ENCODE measurements around the gene BCL2L13.
"Not testable (repeated sequence)": the region's sequence is repeated elsewhere in the genome, so short reads cannot be mapped to it uniquely, and the experiment has no call there.

Gene BCL2L13

DNA sequence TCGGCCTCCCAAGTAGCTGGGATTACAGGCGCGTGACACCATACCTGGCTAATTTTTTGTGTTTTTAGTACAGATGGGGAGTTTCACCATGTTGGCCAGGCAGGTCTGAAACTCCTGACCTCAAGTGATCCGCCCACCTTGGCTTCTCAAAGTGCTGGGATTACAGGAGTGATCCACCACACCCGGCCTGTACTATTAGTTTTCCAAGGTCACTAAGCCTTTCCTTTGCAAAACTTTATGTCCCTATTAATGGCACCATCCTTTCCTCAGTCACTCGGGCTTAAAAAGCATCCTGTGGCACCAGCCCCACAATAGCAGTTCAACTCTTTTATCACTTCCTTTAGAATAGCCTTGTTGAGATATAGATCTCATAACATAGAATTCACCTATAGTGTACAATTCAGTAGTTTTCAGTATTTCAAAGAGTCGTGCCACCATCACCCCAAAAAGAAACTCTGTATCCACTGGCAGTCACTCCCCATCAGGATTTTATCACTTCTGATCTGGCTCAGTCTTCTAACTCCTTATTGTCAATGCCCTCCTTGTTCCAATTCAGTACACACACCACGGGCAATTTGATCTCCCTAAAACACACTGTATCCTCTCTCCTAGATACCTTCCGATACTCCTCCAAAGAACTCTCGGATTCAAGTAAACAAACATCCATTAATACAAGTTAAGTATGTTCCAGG lies 921 bp upstream of the BCL2L13 start:
- DNase-seq = no peak

DNA sequence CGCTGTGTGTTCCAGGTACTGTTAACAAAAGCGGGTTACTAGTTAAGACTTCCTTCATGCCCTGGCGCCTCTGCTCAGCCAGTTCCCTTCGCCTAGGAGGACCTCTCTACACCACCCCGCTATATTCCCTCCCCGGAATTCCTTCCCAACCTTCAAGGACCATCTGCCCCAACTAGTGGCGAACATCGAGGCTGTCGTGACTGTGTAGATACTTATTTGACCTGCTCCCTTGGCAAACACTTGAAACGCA lies 450 bp upstream of the BCL2L13 start:
- no peak for DNase-seq

DNA sequence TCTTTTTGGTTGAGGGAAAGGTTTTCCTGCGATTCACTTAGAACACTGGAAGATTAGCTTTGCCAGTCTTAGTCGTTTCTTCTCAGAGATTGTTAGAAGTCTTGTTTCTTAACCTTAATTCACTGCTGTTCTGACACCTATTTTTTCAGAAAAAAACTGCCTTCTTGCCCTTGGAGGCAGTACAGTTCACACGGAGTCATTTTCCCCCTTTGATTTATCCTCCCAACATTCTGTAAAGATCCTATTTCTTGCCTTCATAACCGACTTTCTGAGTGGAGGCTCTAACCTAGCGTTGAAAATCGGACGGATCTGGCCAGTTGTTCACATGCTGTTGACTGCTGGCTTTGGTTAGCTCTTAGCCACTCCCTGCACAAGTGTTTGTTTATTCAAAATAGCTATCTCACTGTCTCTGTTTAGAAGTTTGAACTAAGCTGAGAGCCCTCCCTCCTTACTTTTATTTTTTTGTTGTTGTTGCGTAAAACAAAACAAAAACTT lies 737 bp downstream of the BCL2L13 start:
- no peak for DNase-seq

DNA sequence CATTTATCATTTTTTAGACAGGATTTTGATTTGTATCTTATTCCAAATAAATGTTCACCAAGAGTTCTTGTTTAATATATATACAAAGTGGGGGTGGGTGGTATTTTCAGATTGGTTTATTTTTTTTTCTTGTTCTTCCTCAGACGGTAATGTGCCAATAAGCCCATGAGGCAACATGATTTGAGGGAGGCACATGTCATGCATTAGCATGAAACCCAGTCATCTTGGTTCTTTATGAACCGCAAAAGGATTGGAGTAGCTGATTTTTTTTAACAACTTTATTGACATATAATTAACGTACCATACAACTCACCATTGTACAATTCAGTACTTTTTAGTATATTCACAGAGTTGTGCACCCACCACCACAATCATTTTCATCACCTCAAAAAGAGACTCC lies 2.7 kb downstream of the BCL2L13 start:
- DNase-seq = no peak

DNA sequence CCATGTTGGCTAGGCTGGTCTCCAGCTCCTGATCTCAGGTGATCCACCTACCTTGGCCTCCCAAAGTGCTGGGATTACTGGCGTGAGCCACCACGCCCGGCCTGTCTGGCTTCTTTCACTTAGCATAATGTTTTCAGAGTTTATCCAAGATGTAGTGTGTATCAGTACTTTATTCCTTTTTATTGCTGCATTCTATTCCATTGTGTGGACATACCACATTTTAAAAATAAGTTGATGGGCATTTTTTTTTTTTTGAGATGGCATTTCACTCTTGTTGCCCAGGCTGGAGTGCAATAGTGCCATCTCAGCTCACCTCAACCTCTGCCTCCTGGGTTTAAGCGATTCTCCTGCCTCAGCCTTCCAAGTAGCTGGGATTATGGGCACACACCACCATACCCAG lies 3.8 kb downstream of the BCL2L13 start:
- not testable (repeated sequence) for DNase-seq

DNA sequence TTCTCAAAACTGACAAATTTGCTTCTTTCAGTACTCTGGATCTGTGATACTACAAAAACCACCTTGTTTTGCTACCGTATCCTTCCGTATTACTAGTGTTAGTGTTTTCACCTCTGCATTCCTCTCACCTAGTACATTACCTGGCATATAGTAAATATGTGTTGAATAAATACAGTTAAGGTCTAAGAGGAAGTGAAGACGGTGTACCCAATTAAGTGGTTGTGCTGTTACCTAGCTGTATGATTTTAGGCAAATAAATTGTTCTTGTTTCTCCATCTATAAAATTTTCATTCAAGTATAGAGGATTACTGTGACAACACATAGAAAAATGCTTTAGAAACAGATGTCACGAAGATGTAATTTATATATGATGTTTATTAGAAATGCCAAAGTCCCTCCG lies 8.9 kb downstream of the BCL2L13 start:
- no peak for DNase-seq

DNA sequence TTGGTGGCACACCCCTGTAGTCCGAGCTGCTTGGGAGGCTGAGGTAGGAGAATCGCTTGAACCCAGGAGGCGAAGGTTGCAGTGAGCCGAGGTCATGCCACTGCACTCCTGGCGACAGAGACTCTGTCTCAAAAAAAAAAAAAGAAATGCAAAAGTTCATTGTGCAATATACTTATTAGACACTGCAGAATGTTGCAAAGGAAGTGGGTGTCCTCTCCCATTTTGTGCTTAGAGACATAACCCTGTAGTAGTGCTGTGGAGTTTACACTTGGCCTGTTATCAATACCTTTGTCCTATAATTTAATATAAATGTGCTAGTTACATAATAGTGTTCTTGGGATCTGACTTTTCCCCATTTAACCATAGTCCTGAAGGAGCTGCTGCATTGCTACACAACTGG lies 9.4 kb downstream of the BCL2L13 start:
- no peak for DNase-seq

DNA sequence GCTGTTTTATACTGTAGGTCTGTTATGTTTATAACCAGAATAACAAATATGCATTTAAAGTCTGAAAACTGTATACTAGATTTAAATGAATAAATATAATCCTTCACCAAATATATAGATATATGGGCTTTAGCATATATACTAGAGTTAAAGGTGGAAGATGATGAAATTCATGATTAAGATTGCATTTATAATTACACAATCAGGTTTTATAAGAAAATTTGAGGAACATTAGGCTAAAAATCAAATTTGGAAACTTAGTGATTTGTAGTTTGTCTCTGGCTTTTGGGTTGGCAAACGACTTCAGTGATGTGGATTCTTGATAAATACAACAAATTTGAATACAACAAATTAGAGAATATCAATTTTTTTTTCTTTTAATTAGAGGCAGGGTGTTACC lies 10.0 kb downstream of the BCL2L13 start:
- no peak for DNase-seq

DNA sequence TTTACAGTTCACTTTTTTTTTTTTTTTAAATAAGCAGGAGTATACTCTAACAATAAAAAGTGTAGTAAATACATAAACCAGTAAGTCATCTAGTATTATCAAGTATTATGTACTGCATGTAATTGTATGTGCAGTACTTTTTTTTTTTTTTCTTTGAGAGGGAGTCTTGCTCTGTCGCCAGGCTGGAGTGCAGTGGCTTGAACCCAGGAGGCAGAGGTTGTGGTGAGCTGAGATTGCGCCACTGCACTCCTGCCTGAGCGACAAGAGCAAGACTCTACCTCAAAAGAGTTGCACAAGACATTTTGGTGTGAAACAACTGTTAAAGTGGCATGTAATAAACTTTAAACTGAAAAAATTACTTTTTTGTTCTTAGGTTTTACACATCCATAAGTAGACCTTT lies 16.7 kb downstream of the BCL2L13 start:
- no peak for DNase-seq

DNA sequence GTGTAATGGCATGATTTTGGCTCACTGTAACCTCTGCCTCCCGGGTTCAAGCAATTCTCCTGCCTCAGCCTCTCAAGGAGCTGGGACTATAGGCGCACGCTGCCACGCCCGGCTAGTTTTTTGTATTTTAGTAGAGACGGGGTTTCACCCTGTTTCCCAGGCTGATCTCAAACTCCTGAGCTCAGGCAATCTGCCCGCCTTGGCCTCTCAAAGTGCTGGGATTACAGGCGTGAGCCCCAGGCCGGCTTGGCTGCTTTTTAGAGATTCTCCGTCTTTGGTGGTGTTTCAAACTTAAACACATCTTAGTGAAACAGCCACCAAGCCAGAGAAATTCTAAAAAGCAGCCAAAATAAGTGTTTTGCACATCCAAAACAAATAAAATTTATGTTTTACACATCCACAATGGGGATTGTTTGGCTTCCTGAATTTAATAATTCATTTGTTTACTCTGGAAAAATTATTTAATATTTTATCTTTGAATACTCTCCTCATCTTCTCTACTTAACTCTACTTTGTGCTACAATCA lies 18.4 kb downstream of the BCL2L13 start:
- no peak for DNase-seq

DNA sequence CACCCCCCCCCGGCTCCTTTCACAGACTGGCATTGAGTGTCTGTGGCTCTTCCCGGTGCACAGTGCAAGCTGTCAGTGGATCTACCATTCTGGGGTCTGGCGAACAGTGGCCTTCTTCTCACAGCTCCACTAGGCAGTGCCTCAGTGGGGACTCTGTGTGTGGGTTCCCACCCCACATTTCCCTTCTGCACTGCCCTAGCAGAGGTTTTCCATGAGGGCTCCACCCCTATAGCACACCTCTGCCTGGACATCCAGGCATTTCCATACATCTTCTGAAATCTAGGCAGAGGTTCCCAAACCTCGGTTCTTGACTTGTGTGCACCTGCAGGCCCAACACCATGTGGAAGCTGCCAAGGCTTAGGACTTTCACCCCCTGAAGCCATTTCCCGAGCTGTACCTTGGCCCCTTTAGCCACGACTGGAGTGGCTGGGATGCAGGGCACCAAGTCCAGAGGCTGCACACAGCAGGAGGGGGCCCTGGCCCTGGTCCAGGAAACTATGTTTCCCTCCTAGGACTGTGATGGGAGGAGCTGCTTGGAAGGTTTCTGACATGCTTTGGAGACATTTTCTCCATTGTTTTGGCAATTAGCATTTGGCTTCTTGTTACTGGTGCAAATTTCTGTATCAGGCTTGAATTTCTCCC lies 26.0 kb downstream of the BCL2L13 start:
- DNase-seq = no peak

DNA sequence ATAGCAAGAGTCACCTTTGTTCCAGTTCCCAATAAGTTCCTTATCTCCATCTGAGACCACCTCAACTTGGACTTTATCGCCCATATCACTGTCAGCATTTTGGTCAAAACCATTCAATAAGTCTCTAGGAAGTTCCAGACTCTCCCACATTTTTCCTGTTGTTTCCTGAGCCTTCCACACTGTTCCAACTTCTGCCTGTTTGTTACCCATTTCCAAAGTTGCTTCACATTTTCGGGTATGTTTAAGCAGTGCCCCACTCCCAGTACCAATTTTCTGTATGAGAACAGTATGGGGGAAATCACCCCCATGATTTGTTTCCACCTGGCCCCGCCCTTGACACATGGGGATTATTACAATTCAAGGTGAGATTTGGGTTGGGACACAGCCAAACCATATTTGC lies 26.7 kb downstream of the BCL2L13 start:
- no peak for DNase-seq

DNA sequence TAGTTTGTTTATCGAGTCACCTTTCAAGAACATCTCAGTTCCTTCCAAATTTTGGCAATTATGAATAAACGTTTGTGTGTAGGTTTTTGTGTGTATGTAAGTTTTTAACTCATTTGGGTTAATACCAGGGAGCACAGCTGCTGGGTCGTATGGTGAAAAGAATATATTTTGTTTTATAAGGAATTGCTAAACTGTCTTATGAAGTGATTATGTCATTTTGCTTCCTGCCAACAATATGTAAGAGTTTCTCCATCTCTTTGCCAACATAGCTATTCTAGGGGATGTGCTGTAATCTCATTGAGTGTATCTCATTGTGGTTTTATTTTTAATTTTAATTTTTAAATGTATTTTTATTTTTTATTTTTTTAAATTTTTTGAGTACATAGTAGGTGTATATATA lies 27.3 kb downstream of the BCL2L13 start:
- DNase-seq = no peak

DNA sequence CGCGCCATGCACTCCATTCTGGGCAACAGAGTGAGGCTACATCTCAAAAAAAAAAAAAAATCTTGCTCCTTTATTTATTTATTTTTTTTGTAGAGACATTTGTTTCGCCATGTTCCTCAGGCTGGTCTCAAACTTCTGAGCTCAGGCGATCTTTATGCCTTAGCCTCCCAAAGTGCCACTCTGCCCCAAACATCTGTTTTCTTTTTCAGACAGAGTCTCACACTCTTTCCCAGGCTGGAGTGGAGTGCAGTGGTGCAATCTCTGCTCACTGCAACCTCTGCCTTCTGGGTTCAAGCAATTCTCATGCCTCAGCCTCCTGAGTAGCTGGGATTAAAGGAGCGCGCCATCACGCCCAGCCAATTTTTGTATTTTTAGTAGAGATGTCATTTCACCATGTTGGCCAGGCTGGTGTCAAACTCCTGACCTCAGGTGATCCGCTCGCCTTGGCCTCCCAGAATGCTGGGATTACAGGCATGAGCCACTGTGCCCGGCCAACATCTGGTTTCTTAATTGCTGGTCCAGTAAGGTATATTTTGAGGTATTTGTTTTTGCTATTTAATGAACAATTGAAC lies 33.0 kb downstream of the BCL2L13 start:
- not testable (repeated sequence) for DNase-seq

DNA sequence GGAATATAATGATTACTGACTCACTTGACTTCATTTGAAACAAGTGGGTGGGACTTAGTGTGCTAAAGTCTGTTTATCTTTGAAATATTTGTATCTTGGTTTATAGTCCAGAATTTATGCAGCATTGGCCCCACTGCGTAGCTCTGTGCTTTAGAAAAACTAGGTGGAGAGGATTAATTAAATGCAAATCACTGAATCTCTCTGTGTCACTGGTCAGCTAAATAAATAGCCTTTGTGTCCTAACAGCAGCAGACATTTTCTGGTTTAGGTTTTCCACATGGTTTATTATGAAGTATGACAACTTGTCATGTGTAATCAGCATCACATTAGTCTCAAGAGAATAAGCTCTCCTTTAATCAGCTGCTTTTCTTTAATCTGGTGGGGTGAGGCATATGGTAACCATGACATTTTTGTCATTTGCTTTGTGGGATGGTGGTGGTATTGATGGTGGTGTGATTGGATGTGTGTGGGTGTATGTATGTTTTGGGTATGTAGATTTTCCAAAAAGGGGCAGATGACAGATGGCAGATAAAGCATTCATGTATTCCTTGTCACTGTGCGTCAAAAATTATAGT lies 33.9 kb downstream of the BCL2L13 start:
- peak; percentile 2 for DNase-seq

DNA sequence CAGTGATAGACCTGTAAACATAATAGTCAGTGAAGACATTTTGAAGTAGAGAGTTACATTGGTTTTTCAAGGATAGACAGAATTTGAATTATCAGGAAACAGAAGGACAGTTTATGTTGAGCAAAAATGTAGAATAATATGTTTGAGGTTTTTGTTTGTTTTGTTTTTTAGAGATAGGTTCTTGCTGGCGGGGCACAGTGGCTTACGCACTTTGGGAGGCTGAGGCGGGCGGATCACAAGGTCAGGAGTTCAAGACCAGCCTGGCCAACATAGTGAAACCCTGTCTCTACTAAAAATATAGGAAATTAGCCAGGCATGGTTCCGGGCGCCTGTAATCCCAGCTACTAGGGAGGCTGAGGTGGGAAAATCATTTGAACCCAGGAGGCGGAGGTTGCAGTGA lies 35.6 kb downstream of the BCL2L13 start:
- DNase-seq = no peak

DNA sequence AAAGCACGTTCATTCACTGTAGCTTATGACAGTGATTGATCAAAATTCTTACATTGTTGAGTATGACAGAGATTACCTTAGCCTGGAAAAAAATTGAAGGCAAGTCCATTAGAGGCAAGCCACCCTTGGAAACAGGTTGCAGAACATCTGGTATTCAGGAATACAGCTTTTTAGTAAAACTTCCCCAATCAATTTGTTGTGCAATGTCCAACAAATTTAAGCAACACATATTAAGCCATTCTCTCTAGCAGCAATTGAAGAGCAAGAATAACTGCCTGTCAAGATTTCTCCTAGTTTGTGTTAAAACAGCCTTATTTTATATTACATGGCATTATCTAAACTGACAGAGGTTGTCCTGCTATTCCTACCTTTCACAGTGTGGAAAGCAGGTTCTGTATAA lies 37.0 kb downstream of the BCL2L13 start:
- DNase-seq = no peak

DNA sequence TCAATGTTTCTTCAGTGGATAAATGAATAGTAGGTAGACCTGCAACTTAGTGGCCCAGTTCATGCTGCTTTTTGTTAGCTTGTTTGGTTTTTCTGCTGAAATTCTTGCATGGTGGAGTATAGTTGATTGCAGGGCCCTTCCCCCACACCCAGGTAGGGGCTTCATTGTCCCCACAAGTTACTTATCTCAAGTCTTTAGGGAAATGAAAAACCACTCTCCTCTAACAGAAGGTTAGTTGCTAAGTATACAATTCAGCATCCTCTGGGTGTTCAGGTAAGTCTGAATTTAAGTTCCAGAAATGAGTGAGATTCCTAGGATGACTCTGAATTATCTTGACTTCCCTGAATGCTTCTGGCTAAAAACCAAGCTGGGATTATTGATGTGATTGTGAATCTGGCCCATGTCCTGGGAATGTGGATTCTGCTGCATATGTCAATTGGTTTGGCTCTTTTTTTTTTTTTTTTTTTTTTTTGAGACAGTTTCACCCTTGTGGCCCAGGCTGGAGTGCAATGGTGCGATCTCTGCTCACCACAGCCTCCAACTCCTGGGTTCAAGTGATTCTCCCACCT lies 40.3 kb downstream of the BCL2L13 start:
- no peak for DNase-seq

DNA sequence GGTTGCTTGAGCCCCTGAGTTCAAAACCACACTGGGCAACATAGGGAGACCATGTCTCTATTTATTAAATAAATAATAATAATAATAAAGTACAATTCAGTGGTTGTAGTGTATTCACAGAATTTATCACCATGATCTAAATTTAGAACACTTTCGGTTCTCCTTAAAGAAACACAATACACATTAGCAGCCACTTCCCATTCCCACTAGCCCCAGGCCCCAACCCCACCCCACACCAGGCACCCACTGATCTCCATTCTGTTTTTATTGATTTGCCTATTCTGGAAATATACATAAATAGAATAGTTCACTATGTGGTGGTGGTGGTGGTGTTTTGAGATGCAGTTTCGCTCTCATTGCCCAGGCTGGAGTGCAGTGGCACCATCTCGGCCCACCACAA lies 45.7 kb downstream of the BCL2L13 start:
- DNase-seq = no peak

DNA sequence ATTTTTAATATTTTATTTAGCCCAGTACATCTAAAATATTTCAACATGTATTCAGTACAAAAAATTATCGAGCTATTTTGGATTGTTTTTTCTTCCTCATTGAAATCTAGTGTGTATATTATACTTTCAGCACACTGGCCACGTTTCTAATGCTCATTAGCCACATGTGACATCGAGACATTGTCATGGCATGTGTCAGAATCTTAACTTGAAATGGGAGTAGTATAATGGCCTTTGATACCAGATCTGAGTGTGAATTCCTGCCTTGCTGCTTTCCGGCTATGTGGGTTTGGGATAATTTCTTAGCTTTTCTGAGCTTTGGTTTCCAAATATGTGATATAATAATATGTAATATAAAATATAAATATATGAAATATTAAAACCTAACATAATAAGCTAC lies 54.3 kb downstream of the BCL2L13 start:
- no peak for DNase-seq

DNA sequence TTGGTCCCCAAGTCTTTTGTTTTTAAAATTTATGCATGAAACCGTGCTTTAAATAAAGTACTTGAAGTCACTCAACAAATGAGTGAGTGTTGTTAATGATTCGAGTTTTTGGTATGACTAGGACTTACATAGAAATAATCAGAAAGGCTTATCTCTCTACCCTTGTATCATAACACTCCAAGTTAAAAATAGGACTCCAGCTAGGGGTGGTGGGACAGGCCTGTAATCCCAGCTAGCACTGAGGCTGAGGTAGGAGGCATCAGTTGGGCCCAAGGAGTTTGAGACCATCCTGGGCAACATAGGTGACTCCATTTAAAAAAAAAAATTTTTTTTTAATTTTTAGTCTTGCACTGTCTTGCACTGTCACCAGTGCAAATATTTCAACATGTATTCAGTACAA lies 55.6 kb downstream of the BCL2L13 start:
- DNase-seq = no peak

DNA sequence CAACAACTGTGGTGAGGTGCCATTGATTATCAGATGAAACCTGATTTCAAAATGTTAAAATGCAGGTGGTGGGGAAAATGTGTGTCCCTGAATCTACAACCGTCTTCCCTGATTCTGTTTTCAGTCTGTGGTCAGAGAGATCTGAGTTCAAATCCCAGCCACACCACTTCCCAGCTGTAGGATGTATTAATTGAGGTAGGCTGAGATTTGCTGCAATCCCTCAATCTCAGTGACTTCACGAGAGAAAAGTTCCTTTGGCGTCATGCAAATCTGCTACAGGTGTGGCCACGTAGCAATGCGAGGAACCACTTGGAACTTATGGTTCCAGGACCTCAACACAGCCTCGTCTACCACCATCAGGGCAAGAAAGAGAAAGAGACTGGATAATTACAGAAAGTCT lies 56.2 kb downstream of the BCL2L13 start:
- no peak for DNase-seq

DNA sequence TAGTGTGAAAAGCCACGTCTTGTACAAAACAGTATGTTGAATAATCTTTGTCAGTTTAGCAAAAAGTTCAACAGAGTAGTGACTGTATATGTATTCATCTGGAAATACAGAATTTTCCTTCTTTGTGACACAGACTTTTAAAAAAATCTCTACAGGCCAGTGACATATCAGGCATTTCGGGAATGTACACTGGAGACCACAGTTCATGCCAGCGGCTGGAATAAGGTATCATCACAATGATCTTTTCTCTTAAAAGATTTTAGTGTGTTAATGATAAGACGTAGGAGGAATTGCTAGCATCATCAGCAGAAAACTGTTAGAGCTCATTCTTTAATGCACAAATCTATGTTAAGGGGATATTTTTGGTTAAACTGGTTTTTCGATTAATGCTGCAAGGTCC lies 57.4 kb downstream of the BCL2L13 start:
- no peak for DNase-seq

DNA sequence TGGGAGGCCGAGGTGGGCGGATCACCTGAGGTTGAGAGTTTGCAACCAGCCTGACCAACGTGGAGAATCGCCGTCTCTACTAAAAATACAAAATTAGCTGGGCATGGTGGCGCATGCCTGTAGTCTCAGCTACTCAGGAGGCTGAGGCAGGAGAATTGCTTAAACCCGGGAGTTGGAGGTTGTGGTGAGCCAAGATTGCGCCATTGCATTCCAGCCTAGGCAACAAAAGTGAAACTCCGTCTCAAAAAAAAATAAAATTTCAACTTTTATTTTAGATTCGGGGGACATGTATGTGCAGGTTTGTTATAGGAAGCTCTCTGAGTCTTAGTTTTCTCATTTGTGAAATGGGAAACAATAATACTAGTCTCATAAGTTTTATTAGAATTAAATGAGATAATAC lies 58.6 kb downstream of the BCL2L13 start:
- DNase-seq = not testable (repeated sequence)

All from stimulated activated naive CD4-positive, alpha-beta T cell treated with Interleukin-2 at 50 U/mL for 16 hours (primary cell).